GM12865 (cell line): ENCODE measurements around the gene GAD2.

ENCODE experiments used
- DNase-seq: peaks from one replicate; pipeline ENCODE4 v3.0.0; 2010; ENCODE audit warnings: low read depth
- H3K4me3 ChIP-seq: 2 replicates; pipeline ENCODE4 v1.5.1; 2011; ENCODE audit warnings: mild to moderate bottlenecking, low read depth, low read length, control low read depth
- CTCF ChIP-seq: IDR thresholded peaks from 2 replicates; pipeline ENCODE4 v1.5.1; 2011; ENCODE audit warnings: low read length, control low read depth, low read depth, inconsistent platforms; ENCODE audit not compliant: insufficient read depth; ENCODE audit errors: missing control alignments

Gene GAD2

DNA sequence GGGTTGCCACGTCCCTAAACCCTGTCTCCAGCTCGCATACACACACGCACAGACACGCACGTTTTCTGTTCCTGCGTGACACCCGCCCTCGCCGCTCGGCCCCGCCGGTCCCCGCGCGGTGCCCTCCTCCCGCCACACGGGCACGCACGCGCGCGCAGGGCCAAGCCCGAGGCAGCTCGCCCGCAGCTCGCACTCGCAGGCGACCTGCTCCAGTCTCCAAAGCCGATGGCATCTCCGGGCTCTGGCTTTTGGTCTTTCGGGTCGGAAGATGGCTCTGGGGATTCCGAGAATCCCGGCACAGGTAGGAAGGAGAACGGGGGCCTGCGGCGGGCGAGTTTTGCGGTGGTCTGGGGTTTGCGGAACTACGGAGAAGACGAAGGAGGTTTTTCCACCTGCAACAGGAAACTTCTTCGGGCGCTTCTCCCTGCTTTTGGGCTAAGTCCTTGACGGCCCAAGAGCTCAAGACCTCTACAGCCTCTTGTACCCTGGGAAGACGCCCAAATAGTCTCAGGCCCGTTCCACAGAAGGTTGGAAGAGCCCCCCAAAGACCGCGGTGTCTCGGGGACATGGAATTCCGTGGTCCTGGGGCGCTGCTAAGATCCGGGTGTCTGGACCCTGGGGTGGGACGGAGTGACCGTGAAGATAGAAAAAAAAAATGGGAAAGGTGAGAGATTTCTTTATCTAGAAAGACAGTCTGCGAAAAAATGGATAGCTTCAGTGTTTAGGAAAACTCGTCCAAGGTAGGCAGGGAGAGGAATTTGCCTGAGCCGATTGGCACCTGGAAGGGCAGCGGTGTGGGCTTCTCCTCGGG, at the start of gene GAD2:
GAD2 (plus strand) TSS at position 190 of the 811 bp plus-strand sequence; CDS start at position 226, 36 bp downstream.
- TF ChIP-seq CTCF = no peak
- no peak for DNase-seq
- no peak within 1 kb of the TSS for H3K4me3 ChIP-seq

DNA sequence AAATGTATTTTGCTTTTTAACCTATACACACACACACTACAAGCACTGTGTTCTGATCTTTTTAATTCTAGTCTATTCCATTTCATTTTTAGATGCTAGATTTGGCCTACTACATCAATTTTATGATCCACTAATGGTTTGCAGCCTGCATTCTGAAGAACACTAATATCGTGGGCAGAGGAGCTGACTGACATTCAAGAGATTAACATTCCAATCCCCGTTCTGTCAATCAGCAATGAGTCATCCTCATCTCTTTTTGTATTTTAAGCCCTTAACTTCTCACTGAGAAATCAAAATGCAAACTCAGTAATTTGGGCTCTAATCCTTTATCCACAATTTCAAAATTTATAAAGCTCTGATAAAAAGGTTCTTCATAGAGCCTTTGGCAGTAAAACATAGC, 47.1 kb upstream of the GAD2 start:
- DNase-seq = no peak
- H3K4me3 ChIP-seq = no peak overlapping the region
- no peak for TF ChIP-seq CTCF

DNA sequence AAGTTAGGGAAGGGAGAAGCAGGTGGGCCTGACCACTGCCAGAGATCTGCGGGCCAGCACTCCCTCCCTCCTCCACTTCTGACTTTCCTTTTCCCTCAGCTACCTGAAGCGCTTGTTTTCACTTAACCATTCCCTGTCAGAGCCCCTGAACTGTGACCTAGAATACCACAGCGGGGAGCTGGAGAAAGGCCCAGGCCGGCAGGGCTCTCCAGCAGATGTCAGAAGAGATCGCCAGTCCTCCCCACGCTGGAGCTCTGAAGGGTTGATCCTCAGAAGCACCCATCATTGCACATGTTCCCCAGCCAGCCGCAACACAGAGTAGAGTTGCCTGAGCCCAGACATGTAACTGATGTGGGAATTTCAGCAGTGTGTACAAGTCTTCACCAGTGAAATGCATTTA, 44.4 kb upstream of the GAD2 start:
- H3K4me3 ChIP-seq = no peak overlapping the region
- no peak for TF ChIP-seq CTCF
- no peak for DNase-seq

DNA sequence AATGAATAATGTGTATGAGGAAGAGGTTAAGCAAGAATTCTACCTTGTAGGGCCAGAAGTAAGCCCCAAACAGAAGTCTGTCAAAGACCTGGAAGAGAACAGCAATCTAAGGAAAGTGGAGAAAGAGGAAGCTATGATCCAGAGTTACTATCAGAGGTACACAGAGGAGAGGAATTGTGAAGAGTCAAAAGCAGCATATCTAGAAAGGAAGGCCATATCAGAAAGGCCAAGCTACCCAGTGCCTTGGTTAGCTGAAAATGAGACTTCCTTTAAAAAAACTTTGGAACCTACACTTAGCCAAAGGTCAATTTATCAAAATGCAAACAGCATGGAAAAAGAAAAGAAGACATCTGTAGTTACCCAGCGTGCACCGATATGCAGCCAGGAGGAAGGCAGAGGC, 42.7 kb upstream of the GAD2 start:
- DNase-seq = no peak
- TF ChIP-seq CTCF = no peak
- no peak overlapping the region for H3K4me3 ChIP-seq

- H3K4me3 ChIP-seq = no peak overlapping the region
- DNase-seq = no peak
- no peak for TF ChIP-seq CTCF
Measured at GRCh38 chr10:26177341-26177740, 39.2 kb upstream of the GAD2 start.

GRCh38 chr10:26194275-26194674, 22.3 kb upstream of the GAD2 start:
- H3K4me3 ChIP-seq = no peak overlapping the region
- no peak for DNase-seq
- no peak for TF ChIP-seq CTCF

DNA sequence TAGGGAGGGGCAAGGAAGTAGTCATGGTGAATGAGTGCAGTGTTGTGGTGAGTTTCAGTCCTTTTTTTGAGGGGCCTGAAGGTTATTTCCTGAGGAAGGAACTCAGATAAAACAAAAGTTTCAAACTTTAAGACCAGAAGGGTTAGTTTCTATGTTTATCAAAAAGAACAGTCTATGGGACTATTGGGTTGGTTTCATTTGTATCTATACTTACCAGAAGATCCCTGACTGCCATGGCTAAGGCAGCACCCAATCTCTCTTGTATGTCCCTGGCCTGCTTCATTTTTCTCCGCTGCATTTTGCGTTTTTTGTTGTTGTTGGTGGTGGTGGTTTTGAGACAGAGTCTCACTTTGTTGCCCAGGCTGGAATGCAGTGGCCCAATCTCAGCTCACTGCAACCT, 19.3 kb upstream of the GAD2 start:
- H3K4me3 ChIP-seq = no peak overlapping the region
- no peak for DNase-seq

More for the DNA sequence above, 19.3 kb upstream of the GAD2 start:
- no peak for TF ChIP-seq CTCF
